Skeletal muscle tissue (tissue), 4 donors: ENCODE measurements around the gene OR10A6. TPM values are rescaled to one million over a fixed set of nuclear protein-coding genes. Genes with fewer than 3 reads are reported as not detected.

Source experiments
- H3K27ac ChIP-seq: one replicate; pipeline ENCODE4 v1.7.0; 2013; ENCODE audit warnings: mild to moderate bottlenecking, low read depth, low read length, inconsistent platforms
- H3K27me3 ChIP-seq, 3 donors: one replicate each; pipeline ENCODE4 v1.7.0; 2013; ENCODE audit warnings: low read length in 3 of 3; ENCODE audit not compliant: control insufficient read depth in 3 of 3, insufficient read depth in 3 of 3
- H3K36me3 ChIP-seq, 3 donors: one replicate each; pipeline ENCODE4 v1.7.0; 2013; ENCODE audit warnings: low read length in 3 of 3; ENCODE audit not compliant: control insufficient read depth in 3 of 3, insufficient read depth in 3 of 3
- H3K4me1 ChIP-seq, 3 donors: one replicate each; pipeline ENCODE4 v1.7.0; 2013; ENCODE audit warnings: low read length in 3 of 3, mild to moderate bottlenecking in 3 of 3; ENCODE audit not compliant: control insufficient read depth in 3 of 3, insufficient read depth in 3 of 3
- H3K4me3 ChIP-seq, 3 donors: one replicate each; pipeline ENCODE4 v1.7.0; 2013; ENCODE audit warnings: low read length in 3 of 3
- H3K9ac ChIP-seq, 3 donors: one replicate each; pipeline ENCODE4 v1.7.0; 2013; ENCODE audit warnings: low read length in 3 of 3, mild to moderate bottlenecking in 3 of 3, moderate library complexity in 2 of 3, low read depth in 1 of 3
- H3K9me3 ChIP-seq, 3 donors: one replicate each; pipeline ENCODE4 v1.7.0; 2013; ENCODE audit warnings: low read length in 3 of 3; ENCODE audit not compliant: control insufficient read depth in 3 of 3
- total RNA-seq: library from RNA; depleted of rRNA; stranded (reverse); fragments of >200 nt; gene quantifications from one replicate; pipeline ENCODE4 v1.2.3, GENCODE V29; 2014
- donor health status: Osteomylitis.

OR10A6 gene
- total RNA-seq, 1 donor from 2014 or later = not detected

GRCh38 chr11:7900686-7901085 lies 30.4 kb downstream of the OR10A6 start:
- Histone ChIP-seq H3K4me3 (no peak overlapping the region), H3K36me3 (no peaks in the 10 kb centered on the region), H3K9me3 (no peaks in the 10 kb centered on the region), H3K27me3 (peaks cover 0 to 10% (median 3%) of the 10 kb centered on the region in 3 donors), H3K4me1 (no peaks in the 10 kb centered on the region), H3K9ac (no peak overlapping the region), H3K27ac (no peak overlapping the region)

- no peaks in the 10 kb centered on the region for H3K36me3 ChIP-seq
- H3K27ac ChIP-seq = no peak overlapping the region
- no peaks in the 10 kb centered on the region for H3K4me1 ChIP-seq
- no peak overlapping the region for H3K4me3 ChIP-seq
- H3K9me3 ChIP-seq = no peaks in the 10 kb centered on the region
- peaks cover 0 to 9% (median 3%) of the 10 kb centered on the region in 3 donors for H3K27me3 ChIP-seq
- H3K9ac ChIP-seq = no peak overlapping the region
Observed at GRCh38 chr11:7899418-7899817, 31.6 kb downstream of the OR10A6 start.

GRCh38 chr11:7898666-7899283 lies 32.3 kb downstream of the OR10A6 start:
- Histone ChIP-seq H3K9me3 (no peaks in the 10 kb centered on the region), H3K4me1 (no peaks in the 10 kb centered on the region), H3K4me3 (no peak overlapping the region), H3K27me3 (peaks cover 0 to 3% (median 3%) of the 10 kb centered on the region in 3 donors), H3K27ac (no peak overlapping the region), H3K36me3 (no peaks in the 10 kb centered on the region), H3K9ac (no peak overlapping the region)

- Histone ChIP-seq H3K9me3 (no peaks in the 10 kb centered on the region), H3K9ac (no peak overlapping the region)
Observed at GRCh38 chr11:7896009-7896785, 34.9 kb downstream of the OR10A6 start.

GRCh38 chr11:7894251-7894650 lies 36.8 kb downstream of the OR10A6 start:
- no peaks in the 10 kb centered on the region for H3K36me3 ChIP-seq
- no peak overlapping the region for H3K27ac ChIP-seq
- H3K4me3 ChIP-seq = no peak overlapping the region
- H3K4me1 ChIP-seq = no peaks in the 10 kb centered on the region
- no peaks in the 10 kb centered on the region for H3K27me3 ChIP-seq
- no peaks in the 10 kb centered on the region for H3K9me3 ChIP-seq
- H3K9ac ChIP-seq = no peak overlapping the region

More at GRCh38 chr11:7896009-7896785, 34.9 kb downstream of the OR10A6 start:
- Histone ChIP-seq H3K27me3 (peaks cover 0 to 3% (median 0%) of the 10 kb centered on the region in 3 donors), H3K36me3 (no peaks in the 10 kb centered on the region), H3K27ac (no peak overlapping the region), H3K4me3 (no peak overlapping the region), H3K4me1 (no peaks in the 10 kb centered on the region)

- Histone ChIP-seq H3K4me1 (no peaks in the 10 kb centered on the region), H3K9me3 (no peaks in the 10 kb centered on the region), H3K36me3 (no peaks in the 10 kb centered on the region), H3K27me3 (no peaks in the 10 kb centered on the region), H3K27ac (no peak overlapping the region), H3K9ac (no peak overlapping the region), H3K4me3 (no peak overlapping the region)
Observed at GRCh38 chr11:7893796-7894195, 37.3 kb downstream of the OR10A6 start.

GRCh38 chr11:7892840-7893254 lies 38.2 kb downstream of the OR10A6 start:
- H3K4me1 ChIP-seq = no peaks in the 10 kb centered on the region
- H3K9ac ChIP-seq = no peak overlapping the region
- H3K4me3 ChIP-seq = no peak overlapping the region

GRCh38 chr11:7892059-7892699 lies 38.9 kb downstream of the OR10A6 start:
- no peak overlapping the region for H3K4me3 ChIP-seq
- H3K9me3 ChIP-seq = no peaks in the 10 kb centered on the region
- H3K4me1 ChIP-seq = no peaks in the 10 kb centered on the region
- H3K27ac ChIP-seq = no peak overlapping the region
- no peaks in the 10 kb centered on the region for H3K27me3 ChIP-seq
- no peak overlapping the region for H3K9ac ChIP-seq
- H3K36me3 ChIP-seq = no peaks in the 10 kb centered on the region

More at GRCh38 chr11:7892840-7893254, 38.2 kb downstream of the OR10A6 start:
- Histone ChIP-seq H3K36me3 (no peaks in the 10 kb centered on the region), H3K27ac (no peak overlapping the region), H3K9me3 (no peaks in the 10 kb centered on the region), H3K27me3 (no peaks in the 10 kb centered on the region)

GRCh38 chr11:7890417-7891172 lies 40.5 kb downstream of the OR10A6 start:
- H3K9ac ChIP-seq = no peak overlapping the region
- H3K9me3 ChIP-seq = no peaks in the 10 kb centered on the region
- H3K4me1 ChIP-seq = no peaks in the 10 kb centered on the region
- H3K4me3 ChIP-seq = no peak overlapping the region
- no peaks in the 10 kb centered on the region for H3K27me3 ChIP-seq
- no peak overlapping the region for H3K27ac ChIP-seq
- no peaks in the 10 kb centered on the region for H3K36me3 ChIP-seq
